GM12872 (cell line): ENCODE measurements around the gene UBASH3B.

ENCODE experiments used
- CTCF ChIP-seq: IDR thresholded peaks from 3 replicates; pipeline ENCODE4 v1.5.1; 2011; ENCODE audit warnings: low read depth, mild to moderate bottlenecking, low read length, moderate library complexity; ENCODE audit not compliant: insufficient read depth

The UBASH3B gene

GRCh38 chr11:122847466-122847865, 191.9 kb downstream of the UBASH3B start:
- no peak for TF ChIP-seq CTCF

GRCh38 chr11:122848186-122848585, 192.7 kb downstream of the UBASH3B start:
- TF ChIP-seq CTCF: no peak

- no peak for TF ChIP-seq CTCF
Observed at GRCh38 chr11:122850076-122850631, 194.6 kb downstream of the UBASH3B start.

GRCh38 chr11:122851366-122851966, 195.9 kb downstream of the UBASH3B start:
- TF ChIP-seq CTCF: no peak

- no peak for TF ChIP-seq CTCF
Observed at GRCh38 chr11:122852074-122852795, 196.7 kb downstream of the UBASH3B start.

- TF ChIP-seq CTCF: no peak
Observed at GRCh38 chr11:122852796-122853160, 197.3 kb downstream of the UBASH3B start.

- no peak for TF ChIP-seq CTCF
Observed at GRCh38 chr11:122853261-122853660, 197.7 kb downstream of the UBASH3B start.
